HG03565 (cell line): ENCODE results near the gene STPG2.

Source experiments
- ATAC-seq: cut with Tn5 transposase; IDR thresholded peaks from one replicate; pipeline ENCODE4 v1.9.1; 2021; ENCODE audit warnings: mild to moderate bottlenecking, moderate library complexity; ENCODE audit not compliant: unreplicated experiment

STPG2 gene

GRCh38 chr4:97548186-97548585, 595.1 kb downstream of the STPG2 start:
- ATAC-seq, result no peak

GRCh38 chr4:97531351-97531750, 611.9 kb downstream of the STPG2 start:
- no peak for ATAC-seq

- no peak for ATAC-seq
Observed at GRCh38 chr4:97530676-97531075, 612.6 kb downstream of the STPG2 start.

- no peak for ATAC-seq
Observed at GRCh38 chr4:97525236-97525635, 618.0 kb downstream of the STPG2 start.

GRCh38 chr4:97517939-97518338, 625.3 kb downstream of the STPG2 start:
- no peak for ATAC-seq

- no peak for ATAC-seq
Observed at GRCh38 chr4:97513917-97514316, 629.4 kb downstream of the STPG2 start.
